Gastrocnemius medialis (tissue), 4 donors: ENCODE results near the gene EPDR1.

ENCODE experiments used
- CTCF ChIP-seq, 5 experiments: fragments of 450-650 bp in 3 of 5; fragments of 200-600 bp in 2 of 5; sonication (generic) in 2 of 5; IDR thresholded peaks in 4 of 5; conservative IDR thresholded peaks in 1 of 5; 1 replicate in 4 of 5; 2 replicates in 1 of 5; pipeline ENCODE4 v1.5.1; 2016 to 2019; ENCODE audit warnings: antibody characterized with exemption in 5 of 5, mild to moderate bottlenecking in 3 of 5, moderate library complexity in 3 of 5
- POLR2A ChIP-seq, 2 donors: fragments of 450-650 bp; IDR thresholded peaks; one replicate each; pipeline ENCODE4 v1.6.1; 2017; ENCODE audit warnings: antibody characterized with exemption in 2 of 2, mild to moderate bottlenecking in 2 of 2, moderate library complexity in 2 of 2

GRCh38 chr7:37960483-37960882, 40.0 kb downstream of the EPDR1 start:
- TF ChIP-seq POLR2A (IDR thresholded peaks at IDR 0.05) (no peak), CTCF (IDR thresholded peaks at IDR 0.05 in 4 of 5, conservative IDR thresholded peaks at IDR 0.05 in 1 of 5) (no peak)
